ENCODE results near the gene TRABD.
"Not testable (repeated sequence)": the region's sequence is repeated elsewhere in the genome, so short reads cannot be mapped to it uniquely, and the experiment has no call there.

The TRABD gene, protein sequence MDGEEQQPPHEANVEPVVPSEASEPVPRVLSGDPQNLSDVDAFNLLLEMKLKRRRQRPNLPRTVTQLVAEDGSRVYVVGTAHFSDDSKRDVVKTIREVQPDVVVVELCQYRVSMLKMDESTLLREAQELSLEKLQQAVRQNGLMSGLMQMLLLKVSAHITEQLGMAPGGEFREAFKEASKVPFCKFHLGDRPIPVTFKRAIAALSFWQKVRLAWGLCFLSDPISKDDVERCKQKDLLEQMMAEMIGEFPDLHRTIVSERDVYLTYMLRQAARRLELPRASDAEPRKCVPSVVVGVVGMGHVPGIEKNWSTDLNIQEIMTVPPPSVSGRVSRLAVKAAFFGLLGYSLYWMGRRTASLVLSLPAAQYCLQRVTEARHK

DNA sequence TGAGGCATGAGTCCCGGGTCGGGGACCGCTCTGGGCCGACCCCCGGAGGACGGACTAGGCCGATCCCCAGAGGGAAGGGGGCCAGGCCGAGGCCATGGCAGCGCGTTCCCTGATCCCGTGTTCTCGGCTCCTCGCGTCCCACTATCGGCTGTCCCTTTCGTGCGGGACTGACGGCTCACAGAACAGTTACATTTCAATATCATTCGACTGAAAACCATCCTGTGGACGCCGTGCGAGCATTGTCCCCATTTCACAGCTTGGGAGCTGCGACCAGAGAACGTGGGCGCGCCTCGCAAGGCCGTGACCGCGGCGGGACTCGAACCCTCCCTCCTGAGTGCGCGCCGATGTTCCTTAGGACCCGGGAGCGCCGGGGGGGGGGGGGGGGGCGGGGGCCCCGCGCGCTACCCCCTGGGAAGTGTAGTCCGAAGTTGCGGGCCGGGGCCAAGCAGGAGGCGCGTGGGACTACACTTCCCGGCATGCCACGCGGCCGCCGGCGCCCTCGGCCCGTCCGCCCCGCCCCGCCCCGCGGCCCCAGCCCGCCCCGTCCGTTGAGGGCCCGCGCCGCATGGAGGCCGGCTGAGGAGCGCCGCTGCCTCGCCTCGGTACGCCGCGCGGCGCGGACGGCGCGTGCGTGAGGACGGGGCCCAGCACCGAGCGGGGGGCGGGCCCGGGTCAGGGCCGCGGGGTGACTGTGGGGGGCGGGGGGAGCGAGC is at the start of gene TRABD:
Gene TRABD, plus strand, starts transcription at position 539 of the 713 bp plus-strand sequence. CDS start 7,148 bp downstream, outside the sequence.
- intact Hi-C loops (cut with micrococcal nuclease): loop anchor here (2.0 kb wide), 1 partner anchor 15 kb away; the partner anchor contains the start of gene PANX2
- peaks cover 55% of the 10 kb centered on the region for H3K4me1 Mint-ChIP-seq (ENCODE audit: low read depth)
- H3K27me3 Mint-ChIP-seq: no peaks in the 10 kb centered on the region
- peak within 1 kb of the TSS; percentile 76 for H3K27ac Mint-ChIP-seq
- H3K36me3 Mint-ChIP-seq (ENCODE audit: low read depth): peaks cover 32% of the 10 kb centered on the region
- H3K9me3 Mint-ChIP-seq: no peaks in the 10 kb centered on the region
- H3K4me3 Mint-ChIP-seq: peak within 1 kb of the TSS; percentile 84

DNA sequence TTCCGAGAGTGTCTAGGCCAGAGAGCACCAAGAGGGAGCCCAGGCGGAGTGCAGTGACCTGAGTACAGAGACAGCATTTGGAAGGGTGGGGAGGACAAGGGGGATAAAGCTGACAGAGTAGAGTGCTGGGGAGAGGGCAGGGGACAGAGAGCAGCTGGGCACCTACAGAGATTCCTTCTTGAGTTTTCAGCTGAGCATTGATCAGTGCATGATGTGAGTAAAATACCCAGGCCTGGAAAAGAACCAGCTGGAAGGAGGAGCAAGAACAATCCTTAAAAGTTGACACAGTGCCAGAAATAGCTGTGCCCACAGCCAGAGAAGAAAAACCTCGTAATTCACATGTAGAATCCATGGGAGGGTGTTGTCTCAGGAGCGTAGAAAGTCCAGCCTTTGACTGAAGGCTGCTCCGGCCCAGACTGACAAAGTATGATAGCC is 49.1 kb upstream of the TRABD start:
- H3K27me3 Mint-ChIP-seq: no peaks in the 10 kb centered on the region
- intact Hi-C loops (cut with micrococcal nuclease): no loop called here
- no peaks in the 10 kb centered on the region for H3K36me3 Mint-ChIP-seq (ENCODE audit: low read depth)
- no peaks in the 10 kb centered on the region for H3K9me3 Mint-ChIP-seq
- no peak overlapping the region for H3K4me3 Mint-ChIP-seq
- H3K27ac Mint-ChIP-seq: no peak overlapping the region
- peaks cover 5% of the 10 kb centered on the region for H3K4me1 Mint-ChIP-seq (ENCODE audit: low read depth)

DNA sequence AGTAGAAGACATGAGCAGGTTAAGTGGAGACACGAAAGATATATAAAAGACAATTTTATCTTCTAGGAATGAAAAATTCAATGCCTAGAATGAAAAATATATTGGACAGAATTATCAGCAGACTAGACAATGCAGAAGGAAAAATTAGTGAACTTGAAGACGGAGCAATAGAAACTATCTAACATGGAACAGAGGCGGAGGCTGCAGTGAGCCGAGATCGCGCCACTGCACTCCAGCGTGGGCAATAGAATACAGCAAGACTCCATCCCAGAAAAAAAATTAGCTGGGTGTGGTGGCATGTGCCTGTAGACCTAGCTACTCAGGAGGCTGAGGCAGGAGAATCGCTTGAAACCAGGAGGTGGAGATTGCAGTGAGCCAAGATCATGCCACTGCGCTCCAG is 48.4 kb upstream of the TRABD start:
- H3K27ac Mint-ChIP-seq; H3K36me3 Mint-ChIP-seq (ENCODE audit: low read depth); H3K4me1 Mint-ChIP-seq (ENCODE audit: low read depth); intact Hi-C loops (cut with micrococcal nuclease); H3K4me3 Mint-ChIP-seq; H3K9me3 Mint-ChIP-seq; H3K27me3 Mint-ChIP-seq: not testable (repeated sequence)

DNA sequence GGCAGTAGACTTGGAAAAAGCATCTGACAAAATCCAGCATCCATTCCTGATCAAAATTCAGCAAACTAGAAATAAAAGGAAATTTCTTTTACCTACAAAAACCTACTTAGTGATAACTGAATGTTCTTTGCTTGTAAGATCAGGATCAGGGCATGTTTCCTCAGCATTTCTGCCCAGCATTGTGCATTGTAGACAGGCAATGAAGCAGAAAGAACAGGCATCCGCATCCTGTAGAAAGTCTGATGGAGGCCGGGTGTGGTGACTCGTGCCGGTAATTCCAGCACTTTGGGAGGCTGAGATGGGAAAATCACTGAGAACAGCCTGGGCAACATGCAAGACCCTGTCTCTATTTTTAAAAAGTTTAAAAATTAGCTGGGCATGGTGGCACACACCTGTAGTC is 47.7 kb upstream of the TRABD start:
- no peak overlapping the region for H3K4me3 Mint-ChIP-seq
- peaks cover 3% of the 10 kb centered on the region for H3K27me3 Mint-ChIP-seq
- H3K36me3 Mint-ChIP-seq (ENCODE audit: low read depth): no peaks in the 10 kb centered on the region
- intact Hi-C loops (cut with micrococcal nuclease): no loop called here
- H3K9me3 Mint-ChIP-seq: no peaks in the 10 kb centered on the region
- H3K27ac Mint-ChIP-seq: no peak overlapping the region
- H3K4me1 Mint-ChIP-seq (ENCODE audit: low read depth): peaks cover 7% of the 10 kb centered on the region

DNA sequence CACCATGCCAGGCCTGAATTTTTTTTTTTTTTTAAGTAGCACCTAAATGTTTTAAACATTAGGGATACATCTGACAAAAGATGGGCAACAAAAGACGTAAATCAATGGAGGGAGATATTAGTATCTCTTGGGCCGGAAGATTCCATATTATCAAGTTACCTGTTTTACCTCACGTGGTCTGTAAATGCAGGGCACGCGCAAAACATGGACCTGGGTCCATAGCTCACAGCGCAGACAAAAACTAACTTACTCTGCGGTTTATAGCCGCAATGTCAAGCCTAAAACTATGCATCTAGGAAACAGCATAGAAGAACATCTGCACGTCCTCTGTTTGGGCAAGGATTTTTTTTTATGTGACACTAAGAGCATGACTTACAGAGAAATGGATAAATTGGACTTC is 46.7 kb upstream of the TRABD start:
- no peak overlapping the region for H3K4me3 Mint-ChIP-seq
- H3K36me3 Mint-ChIP-seq (ENCODE audit: low read depth): no peaks in the 10 kb centered on the region
- H3K27me3 Mint-ChIP-seq: peaks cover 5% of the 10 kb centered on the region
- intact Hi-C loops (cut with micrococcal nuclease): no loop called here
- H3K27ac Mint-ChIP-seq: no peak overlapping the region
- peaks cover 15% of the 10 kb centered on the region for H3K4me1 Mint-ChIP-seq (ENCODE audit: low read depth)
- H3K9me3 Mint-ChIP-seq: no peaks in the 10 kb centered on the region

DNA sequence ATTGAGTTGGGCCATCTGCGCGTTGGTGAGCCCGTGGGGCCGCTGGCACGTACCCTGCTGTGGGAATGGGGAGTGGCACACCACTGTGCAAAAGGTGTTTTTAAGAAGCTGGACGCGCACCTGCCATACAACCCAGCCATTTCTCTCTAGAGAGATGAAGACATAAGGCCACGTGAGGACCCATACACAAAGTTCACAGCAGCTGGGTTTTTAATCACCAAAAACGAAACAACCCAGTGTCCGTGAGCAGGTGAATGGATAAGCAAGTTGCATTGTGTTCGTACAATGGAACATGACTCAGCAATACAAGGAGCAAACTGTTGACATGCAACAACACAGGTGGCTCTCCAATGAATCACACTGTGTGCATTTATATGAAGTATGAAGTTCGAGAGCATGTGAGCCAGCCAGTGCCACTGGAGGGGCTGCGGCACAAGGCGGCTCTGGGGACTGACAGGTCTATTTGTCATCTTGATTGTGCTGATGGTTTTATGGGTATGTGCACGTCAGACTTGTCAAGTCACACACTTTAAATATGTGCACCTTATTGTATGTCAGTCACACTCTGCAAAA is 45.8 kb upstream of the TRABD start:
- Mint-ChIP-seq H3K27me3 (peaks cover 5% of the 10 kb centered on the region), H3K4me1 (ENCODE audit: low read depth) (peaks cover 17% of the 10 kb centered on the region), H3K9me3 (no peaks in the 10 kb centered on the region), H3K36me3 (ENCODE audit: low read depth) (no peaks in the 10 kb centered on the region), H3K4me3 (no peak overlapping the region), H3K27ac (no peak overlapping the region)
- intact Hi-C loops (cut with micrococcal nuclease): no loop called here

DNA sequence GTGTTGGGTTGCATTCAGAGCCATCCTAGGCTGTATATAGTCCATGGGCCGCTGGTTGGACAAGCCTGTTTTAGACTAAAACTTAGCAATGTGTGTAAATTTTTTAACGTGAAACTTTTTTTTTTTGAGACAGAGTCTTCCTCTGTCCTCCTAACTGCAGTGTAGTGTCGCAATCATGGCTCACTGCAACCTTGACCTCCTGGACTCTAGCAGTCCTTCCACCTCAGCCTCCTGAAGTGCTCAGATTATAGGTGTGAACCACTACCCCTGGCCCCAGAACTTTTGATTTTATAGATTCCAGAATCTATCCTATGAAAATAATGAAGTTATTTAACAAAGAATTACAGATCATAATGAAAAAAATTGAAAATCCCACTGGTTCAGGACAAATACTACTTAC is 45.1 kb upstream of the TRABD start:
- H3K36me3 Mint-ChIP-seq (ENCODE audit: low read depth): no peaks in the 10 kb centered on the region
- no peaks in the 10 kb centered on the region for H3K9me3 Mint-ChIP-seq
- peaks cover 24% of the 10 kb centered on the region for H3K4me1 Mint-ChIP-seq (ENCODE audit: low read depth)
- peaks cover 5% of the 10 kb centered on the region for H3K27me3 Mint-ChIP-seq
- no peak overlapping the region for H3K4me3 Mint-ChIP-seq
- intact Hi-C loops (cut with micrococcal nuclease): no loop called here
- H3K27ac Mint-ChIP-seq: no peak overlapping the region

DNA sequence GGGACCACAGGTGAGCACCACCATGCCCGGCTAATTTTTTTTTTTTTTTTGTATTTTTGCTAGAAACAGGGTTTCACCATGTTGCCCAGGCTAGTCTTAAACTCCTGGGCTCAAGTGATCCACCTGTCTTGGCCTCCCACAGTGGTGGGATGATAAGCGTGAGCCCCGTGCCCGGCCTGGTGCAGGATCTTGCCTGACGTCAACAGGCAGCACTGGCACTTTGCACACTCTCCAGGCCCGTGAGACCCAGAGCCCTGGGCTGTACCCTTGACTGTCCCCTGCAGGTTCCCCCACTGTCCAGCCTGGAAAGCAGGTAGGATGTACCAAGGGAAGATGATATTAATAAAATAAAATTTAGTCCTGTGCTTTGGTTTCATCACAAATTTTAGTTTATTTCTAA is 44.3 kb upstream of the TRABD start:
- H3K36me3 Mint-ChIP-seq (ENCODE audit: low read depth): no peaks in the 10 kb centered on the region
- peaks cover 33% of the 10 kb centered on the region for H3K4me1 Mint-ChIP-seq (ENCODE audit: low read depth)
- intact Hi-C loops (cut with micrococcal nuclease): no loop called here
- H3K9me3 Mint-ChIP-seq: no peaks in the 10 kb centered on the region
- H3K27me3 Mint-ChIP-seq: peaks cover 5% of the 10 kb centered on the region
- H3K4me3 Mint-ChIP-seq: no peak overlapping the region
- H3K27ac Mint-ChIP-seq: no peak overlapping the region

DNA sequence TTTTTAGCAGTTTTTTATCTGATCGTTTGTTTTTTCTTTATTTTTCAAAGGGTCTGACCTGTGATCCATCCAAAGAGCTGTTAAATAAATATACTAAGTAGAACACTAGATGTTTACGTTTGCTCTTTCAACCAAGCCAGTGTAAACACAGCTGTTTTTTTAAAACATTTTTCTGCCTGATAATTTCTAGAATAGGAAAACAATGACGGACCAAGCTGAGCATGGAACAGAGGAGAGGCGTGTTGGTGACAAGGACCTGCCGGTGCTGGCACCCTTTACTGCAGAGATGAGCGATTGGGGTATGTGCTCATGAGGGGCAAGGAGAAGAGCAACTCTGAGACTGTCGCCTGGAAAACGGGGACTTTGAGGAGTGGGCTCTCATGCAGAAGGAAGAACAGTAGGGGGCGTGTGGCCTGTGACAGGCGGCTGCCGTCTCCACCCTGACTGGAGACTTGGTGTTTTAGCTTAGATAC is 43.8 kb upstream of the TRABD start:
- no peak overlapping the region for H3K27ac Mint-ChIP-seq
- H3K9me3 Mint-ChIP-seq: no peaks in the 10 kb centered on the region
- intact Hi-C loops (cut with micrococcal nuclease): no loop called here
- H3K4me3 Mint-ChIP-seq: no peak overlapping the region
- peaks cover 37% of the 10 kb centered on the region for H3K4me1 Mint-ChIP-seq (ENCODE audit: low read depth)
- peaks cover 5% of the 10 kb centered on the region for H3K27me3 Mint-ChIP-seq
- H3K36me3 Mint-ChIP-seq (ENCODE audit: low read depth): no peaks in the 10 kb centered on the region

DNA sequence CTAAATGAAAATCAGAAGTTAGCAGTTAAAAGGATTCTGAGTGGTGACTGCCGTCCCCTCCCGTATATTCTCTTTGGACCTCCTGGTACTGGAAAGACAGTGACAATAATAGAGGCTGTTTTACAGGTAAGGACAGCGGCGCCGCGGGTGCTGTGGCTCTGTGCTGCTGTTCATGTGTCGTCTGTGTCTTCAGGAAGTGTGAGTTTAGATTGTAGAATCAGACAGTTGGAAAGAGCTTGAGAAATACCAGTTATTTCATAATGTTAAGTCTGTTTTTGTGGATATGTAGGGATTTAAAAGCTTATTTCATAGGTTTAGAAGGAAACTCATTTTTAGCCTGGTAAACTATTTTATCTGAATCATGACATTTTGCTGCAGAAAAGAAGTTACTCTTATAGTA is 42.6 kb upstream of the TRABD start:
- Mint-ChIP-seq H3K27ac (no peak overlapping the region), H3K27me3 (peaks cover 5% of the 10 kb centered on the region), H3K9me3 (no peaks in the 10 kb centered on the region), H3K36me3 (ENCODE audit: low read depth) (no peaks in the 10 kb centered on the region), H3K4me1 (ENCODE audit: low read depth) (peaks cover 48% of the 10 kb centered on the region), H3K4me3 (no peak overlapping the region)
- intact Hi-C loops (cut with micrococcal nuclease): no loop called here

DNA sequence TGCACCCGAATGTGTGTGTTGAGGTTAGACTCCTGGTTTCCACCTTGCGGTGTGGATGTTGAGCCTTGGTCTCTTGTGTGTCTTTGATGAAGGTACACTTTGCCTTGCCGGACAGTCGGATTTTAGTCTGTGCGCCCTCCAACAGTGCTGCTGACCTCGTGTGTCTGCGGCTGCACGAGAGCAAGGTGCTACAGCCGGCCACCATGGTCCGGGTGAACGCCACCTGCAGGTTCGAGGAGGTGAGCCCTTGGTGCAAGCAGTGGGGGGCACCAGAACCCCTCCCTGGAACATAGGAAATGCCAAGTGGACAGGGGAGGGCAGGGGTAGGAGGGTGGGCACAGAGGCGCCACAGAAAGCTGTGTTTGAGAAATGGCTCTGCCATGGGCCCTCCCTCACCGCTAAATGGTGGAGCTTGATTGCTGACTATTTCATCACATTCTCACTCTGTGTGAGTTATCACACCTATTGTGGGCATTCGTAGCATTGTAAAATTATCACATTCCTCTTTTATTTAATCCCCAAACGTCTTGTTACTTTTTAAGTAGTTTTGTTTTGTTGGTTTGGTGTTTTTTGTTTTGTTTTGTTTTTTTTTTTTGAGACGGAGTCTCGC is 41.6 kb upstream of the TRABD start:
- Mint-ChIP-seq H3K4me3 (no peak overlapping the region), H3K27ac (no peak overlapping the region), H3K4me1 (ENCODE audit: low read depth) (peaks cover 58% of the 10 kb centered on the region), H3K9me3 (no peaks in the 10 kb centered on the region), H3K27me3 (peaks cover 5% of the 10 kb centered on the region), H3K36me3 (ENCODE audit: low read depth) (no peaks in the 10 kb centered on the region)
- intact Hi-C loops (cut with micrococcal nuclease): no loop called here

DNA sequence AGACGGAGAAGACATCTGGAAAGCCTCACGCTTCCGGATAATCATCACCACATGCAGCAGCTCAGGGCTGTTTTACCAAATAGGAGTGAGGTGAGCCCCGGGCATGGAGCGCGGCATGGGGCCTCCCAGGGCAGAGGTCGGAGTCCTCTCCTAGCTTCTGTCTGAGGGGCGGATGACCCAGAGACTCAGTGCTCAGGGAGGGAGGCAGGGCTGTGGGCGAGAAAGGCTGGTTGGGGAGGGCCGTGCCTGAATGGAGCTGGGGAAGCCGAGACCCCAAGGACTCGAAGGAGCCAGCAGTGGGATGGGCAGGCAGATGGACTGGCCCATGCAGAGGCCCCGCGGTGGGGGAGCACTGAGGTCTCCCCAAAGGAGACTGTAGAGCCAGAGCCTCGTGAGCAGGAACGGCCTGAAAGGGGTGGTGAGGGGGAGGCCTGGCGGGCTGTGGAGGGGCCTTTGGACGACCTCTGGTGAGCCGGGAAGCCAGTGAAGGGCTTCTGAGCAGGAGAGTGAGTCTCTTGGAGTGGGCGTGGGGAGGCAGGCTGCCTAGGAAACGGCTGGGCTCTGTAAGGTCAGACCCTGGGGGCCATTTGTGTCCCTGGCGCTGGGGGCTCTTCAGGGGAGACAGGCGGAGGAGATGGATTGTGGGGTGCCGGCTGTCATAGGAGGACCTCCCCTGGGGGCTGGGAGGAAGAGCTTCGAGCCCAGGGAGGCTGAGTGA is 39.8 kb upstream of the TRABD start:
- Mint-ChIP-seq H3K27me3 (peaks cover 11% of the 10 kb centered on the region), H3K4me3 (no peak overlapping the region), H3K9me3 (no peaks in the 10 kb centered on the region), H3K36me3 (ENCODE audit: low read depth) (no peaks in the 10 kb centered on the region), H3K4me1 (ENCODE audit: low read depth) (peaks cover 60% of the 10 kb centered on the region), H3K27ac (no peak overlapping the region)
- intact Hi-C loops (cut with micrococcal nuclease): loop anchor here (5.0 kb wide), 1 partner anchor 46 kb away; no protein-coding TSS in a partner anchor

DNA sequence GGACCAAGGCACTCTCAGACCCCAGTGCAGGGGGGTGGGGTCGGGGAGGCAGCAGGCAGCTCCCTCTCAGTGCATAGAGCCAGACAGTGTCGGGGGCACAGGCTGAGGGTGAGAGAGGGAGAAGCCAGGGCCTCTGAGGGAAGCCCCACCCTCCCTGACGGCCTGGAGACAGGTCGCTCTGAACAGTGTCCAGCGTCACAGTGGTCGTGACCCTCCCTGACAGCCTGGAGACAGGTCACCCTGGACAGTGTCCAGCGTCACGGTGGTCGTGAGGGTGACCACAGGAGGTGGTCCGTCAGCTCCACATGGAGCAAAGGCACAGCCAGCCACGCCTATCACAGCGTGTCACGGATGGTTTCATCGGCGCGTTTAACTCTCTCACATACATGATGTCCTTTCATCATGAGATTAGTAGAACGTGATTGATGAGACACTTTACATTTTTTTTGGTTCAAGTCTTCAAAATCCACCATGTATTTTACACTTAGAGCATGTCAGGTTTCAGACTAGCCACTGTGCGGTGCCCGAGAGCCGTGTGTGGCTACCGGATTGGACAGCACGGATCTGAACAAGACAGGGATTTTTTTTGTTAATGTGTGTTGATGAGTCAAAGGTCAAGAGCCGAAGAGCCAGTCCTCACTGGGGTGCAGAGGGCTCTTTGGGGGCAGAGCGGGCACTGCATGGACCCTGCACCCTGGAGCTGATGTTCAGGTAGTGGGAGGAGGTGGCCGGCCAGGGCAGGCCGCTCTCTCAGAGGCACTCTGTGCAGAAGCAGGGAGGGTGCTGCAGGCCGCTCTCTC is 39.1 kb upstream of the TRABD start:
- Mint-ChIP-seq H3K4me3 (no peak overlapping the region), H3K9me3 (no peaks in the 10 kb centered on the region), H3K4me1 (ENCODE audit: low read depth) (peaks cover 60% of the 10 kb centered on the region), H3K27ac (peak overlapping the region; percentile 19), H3K36me3 (ENCODE audit: low read depth) (no peaks in the 10 kb centered on the region), H3K27me3 (peaks cover 11% of the 10 kb centered on the region)
- intact Hi-C loops (cut with micrococcal nuclease): loop anchor here (5.0 kb wide), 1 partner anchor 46 kb away; no protein-coding TSS in a partner anchor
